PC-3 (cell line): ENCODE measurements around the gene CCDC92B. TPM values are rescaled to one million over a fixed set of nuclear protein-coding genes. Genes with fewer than 3 reads are reported as not detected.

Experiments
- ATAC-seq: fragments of 200-7000 bp; cut with Tn5 transposase; 2 replicates; pipeline ENCODE4 v1.9.1; 2020; ENCODE audit warnings: mild to moderate bottlenecking, moderate library complexity
- BruUV-seq: library from RNA; stranded (reverse); fragments of 400-500 nt; replicated peaks from 2 replicates; lab custom pipeline; 2021; lab: Mats Ljungman, UMichigan
- CTCF ChIA-PET: fragments of 300-600 bp; sonication (Branson Sonifier 250); formaldehyde crosslinking; loops from one replicate; lab custom pipeline; 2022; ENCODE audit warnings: antibody characterized with exemption; lab: Charles Lee
- POLR2A ChIA-PET: fragments of 300-600 bp; sonication (Branson Sonifier 250); formaldehyde crosslinking; loops from one replicate; lab custom pipeline; 2022; ENCODE audit warnings: antibody characterized with exemption; ENCODE audit not compliant: unreplicated experiment; lab: Charles Lee
- DNase-seq: peaks from one replicate; pipeline ENCODE4 v3.0.0-alpha.2; 2015
- H2AFZ ChIP-seq: fragments of 300-600 bp; sonication (generic); 2 replicates; pipeline ENCODE4 v1.6.0; 2016; ENCODE audit warnings: antibody characterized with exemption, low read length
- H3F3A ChIP-seq: fragments of 300-600 bp; sonication (generic); one replicate; pipeline ENCODE4 v1.6.0; 2017; ENCODE audit warnings: antibody characterized with exemption, low read length, control low read depth, mild to moderate bottlenecking; ENCODE audit not compliant: unreplicated experiment
- H3K27ac ChIP-seq: fragments of 300-600 bp; sonication (generic); 2 replicates; pipeline ENCODE4 v1.5.1; 2016; ENCODE audit warnings: mild to moderate bottlenecking, low read length
- H3K27me3 ChIP-seq: fragments of 300-600 bp; sonication (generic); 2 replicates; pipeline ENCODE4 v1.6.1; 2016; ENCODE audit warnings: low read length, mixed read lengths
- H3K36me3 ChIP-seq: fragments of 300-600 bp; sonication (generic); 2 replicates; pipeline ENCODE4 v1.6.1; 2016; ENCODE audit warnings: low read depth, mixed run types, low read length, mixed read lengths
- H3K4me1 ChIP-seq: fragments of 300-600 bp; sonication (generic); 2 replicates; pipeline ENCODE4 v1.5.1; 2016; ENCODE audit warnings: low read length; ENCODE audit not compliant: insufficient read depth
- H3K4me2 ChIP-seq: fragments of 300-600 bp; sonication (generic); 2 replicates; pipeline ENCODE4 v1.6.0; 2016; ENCODE audit warnings: low read length
- H3K4me3 ChIP-seq: fragments of 300-600 bp; sonication (generic); 2 replicates; pipeline ENCODE4 v1.5.1; 2016; ENCODE audit warnings: mild to moderate bottlenecking, low read length, mixed read lengths
- H3K79me2 ChIP-seq: fragments of 300-600 bp; sonication (generic); 2 replicates; pipeline ENCODE4 v1.6.1; 2017; ENCODE audit warnings: low read length, mixed read lengths
- H3K9ac ChIP-seq: fragments of 300-600 bp; sonication (generic); 2 replicates; pipeline ENCODE4 v1.6.0; 2016; ENCODE audit warnings: mild to moderate bottlenecking, low read length
- H3K9me2 ChIP-seq: fragments of 300-600 bp; sonication (generic); replicated peaks from 2 replicates; pipeline ENCODE4 v1.6.1; 2016; ENCODE audit warnings: mixed run types, low read length, mixed read lengths
- H3K9me3 ChIP-seq: fragments of 300-600 bp; sonication (generic); 2 replicates; pipeline ENCODE4 v1.6.1; 2016; ENCODE audit warnings: low read length, mixed read lengths
- H4K20me1 ChIP-seq: fragments of 300-600 bp; sonication (generic); 2 replicates; pipeline ENCODE4 v1.6.1; 2016; ENCODE audit warnings: low read length, mixed read lengths
- CTCF ChIP-seq: fragments of 300-600 bp; sonication (generic); conservative IDR thresholded peaks from 2 replicates; pipeline ENCODE4 v1.5.1; 2017; ENCODE audit warnings: antibody characterized with exemption, low read depth, mild to moderate bottlenecking, low read length
- EZH2 ChIP-seq: fragments of 300-600 bp; sonication (generic); IDR thresholded peaks from one replicate; pipeline ENCODE4 v1.6.1; 2017; ENCODE audit warnings: antibody characterized with exemption, mild to moderate bottlenecking, low read length; ENCODE audit not compliant: unreplicated experiment
- EZH2phosphoT487 ChIP-seq: fragments of 300-600 bp; sonication (generic); IDR thresholded peaks from 2 replicates; pipeline ENCODE4 v1.6.1; 2018; ENCODE audit warnings: mild to moderate bottlenecking, antibody characterized with exemption, low read length, borderline replicate concordance
- intact Hi-C: fragments of 100-400 bp; cut with micrococcal nuclease; formaldehyde crosslinking; loops from 2 replicates; pipeline ENCODE4 v1.9.0; 2023
- total RNA-seq: library from RNA; depleted of rRNA; stranded (reverse); fragments of >200 nt; gene quantifications from 2 replicates; pipeline ENCODE4 v1.2.3, GENCODE V29; 2014

The CCDC92B gene
- total RNA-seq, 1 experiment from 2014 or later, result not detected

- TF ChIP-seq EZH2 (no peak), EZH2phosphoT487 (no peak), CTCF (no peak)
- H2AFZ ChIP-seq, result no peak overlapping the region
- DNase-seq (no peak), ATAC-seq (no peak)
- CTCF ChIA-PET, result no interaction called here
- peaks cover 73% of the 10 kb centered on the region for H3K79me2 ChIP-seq
- H3K4me1 ChIP-seq, result peaks cover 17% of the 10 kb centered on the region
- peaks cover 6% of the 10 kb centered on the region; the same call in 1 of the 2 replicates for H3K36me3 ChIP-seq
- H4K20me1 ChIP-seq, result peaks cover 59% of the 10 kb centered on the region
- H3K9ac ChIP-seq, result no peak overlapping the region
- H3K9me3 ChIP-seq, result no peaks in the 10 kb centered on the region
- H3K9me2 ChIP-seq, result no peaks in the 10 kb centered on the region
- H3K27ac ChIP-seq, result no peak overlapping the region
- H3K4me2 ChIP-seq, result no peak overlapping the region
- intact Hi-C loops, result no loop called here
- no peaks in the 10 kb centered on the region for H3F3A ChIP-seq
- H3K4me3 ChIP-seq, result no peak overlapping the region
- no peaks in the 10 kb centered on the region for H3K27me3 ChIP-seq
- no TSS peak for BruUV-seq
- POLR2A ChIA-PET, result no interaction called here
Observed at GRCh38 chr17:2706911-2707510, 42.4 kb downstream of the CCDC92B start.

DNA sequence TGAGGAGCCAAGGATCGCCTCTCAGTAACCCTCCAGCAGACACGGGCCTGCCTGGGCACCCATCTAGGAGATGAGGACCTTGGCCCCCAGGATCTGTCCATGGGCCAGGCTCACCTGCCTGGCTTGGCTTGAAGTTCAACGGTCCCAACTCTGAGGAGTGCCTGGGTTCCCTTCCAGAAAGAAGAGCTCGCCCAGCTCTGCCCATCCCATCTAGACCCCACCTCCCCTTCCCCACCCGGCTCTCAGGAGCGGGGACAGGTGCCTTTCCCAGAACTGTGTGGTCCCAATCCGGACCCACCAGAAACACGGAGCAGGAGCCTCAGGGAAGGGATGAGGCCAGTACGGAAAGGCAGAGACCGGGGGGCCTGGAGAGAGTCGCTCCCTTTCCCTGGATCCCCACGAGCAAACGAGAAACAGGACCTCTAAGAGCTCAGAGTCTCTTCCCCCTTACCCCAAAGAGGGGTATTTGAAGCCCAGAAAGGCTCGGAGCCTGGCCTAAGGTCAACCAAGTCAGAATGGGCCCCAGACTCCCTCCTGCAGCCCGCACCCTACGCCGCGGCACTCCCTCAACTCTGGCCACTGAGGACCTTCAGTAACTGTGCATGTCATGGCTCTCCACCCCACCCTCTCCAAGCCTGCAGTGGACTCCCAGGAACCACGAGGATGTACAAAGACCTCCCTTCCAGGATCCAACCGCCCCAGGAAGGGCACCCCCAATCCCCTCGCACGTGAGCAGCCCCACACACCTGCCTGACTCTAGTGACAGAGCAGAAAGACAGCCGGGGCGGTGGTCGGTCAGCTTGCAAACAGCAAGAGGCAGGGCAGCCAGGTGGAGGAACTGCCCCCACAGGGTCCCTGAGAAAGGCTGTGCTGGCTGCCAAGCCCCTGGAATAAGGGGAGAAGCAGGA, 43.3 kb downstream of the CCDC92B start:
- ChIA-PET POLR2A (no interaction called here), CTCF (no interaction called here)
- no peak overlapping the region for H3K9ac ChIP-seq
- no peak overlapping the region for H3K4me2 ChIP-seq
- BruUV-seq, result no TSS peak
- H3K9me2 ChIP-seq, result no peaks in the 10 kb centered on the region
- intact Hi-C loops, result no loop called here
- H3K27ac ChIP-seq, result no peak overlapping the region
- H3K9me3 ChIP-seq, result no peaks in the 10 kb centered on the region
- ATAC-seq (no peak), DNase-seq (no peak)
- H3K79me2 ChIP-seq, result peaks cover 69% of the 10 kb centered on the region
- peaks cover 15% of the 10 kb centered on the region for H3K4me1 ChIP-seq
- H3K36me3 ChIP-seq, result peaks cover 7% of the 10 kb centered on the region; the same call in 1 of the 2 replicates
- H3F3A ChIP-seq, result no peaks in the 10 kb centered on the region
- TF ChIP-seq EZH2phosphoT487 (no peak), CTCF (no peak), EZH2 (no peak)
- peaks cover 59% of the 10 kb centered on the region for H4K20me1 ChIP-seq
- H3K4me3 ChIP-seq, result no peak overlapping the region
- no peaks in the 10 kb centered on the region for H3K27me3 ChIP-seq
- H2AFZ ChIP-seq, result no peak overlapping the region

DNA sequence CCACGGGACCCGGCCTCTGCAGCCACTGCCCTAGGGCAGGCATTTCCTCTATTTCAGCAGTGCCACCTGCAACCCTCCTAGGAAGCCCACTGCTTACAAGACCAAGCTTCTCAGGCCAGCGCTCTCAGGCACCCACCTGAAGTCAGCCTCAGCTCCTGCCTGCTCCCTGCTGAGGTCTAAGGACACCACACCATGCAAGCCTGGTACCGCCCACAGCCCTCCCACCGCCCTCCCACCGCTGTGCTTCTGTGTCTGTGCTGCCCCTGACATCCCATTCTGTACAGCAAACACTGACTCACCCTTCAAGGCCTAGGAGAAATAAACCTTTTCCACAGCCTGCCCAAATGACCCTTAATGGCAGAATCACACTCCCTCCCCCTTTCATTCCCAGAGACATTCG, 44.2 kb downstream of the CCDC92B start:
- peaks cover 60% of the 10 kb centered on the region for H3K79me2 ChIP-seq
- H3K4me3 ChIP-seq, result no peak overlapping the region
- peaks cover 15% of the 10 kb centered on the region for H3K4me1 ChIP-seq
- no peak overlapping the region for H2AFZ ChIP-seq
- H3K36me3 ChIP-seq, result peaks cover 7% of the 10 kb centered on the region; the same call in 1 of the 2 replicates
- H3F3A ChIP-seq, result no peaks in the 10 kb centered on the region
- CTCF ChIA-PET, result no interaction called here
- H3K9me2 ChIP-seq, result no peaks in the 10 kb centered on the region
- no peak overlapping the region for H3K4me2 ChIP-seq
- H3K9me3 ChIP-seq, result no peaks in the 10 kb centered on the region
- no peaks in the 10 kb centered on the region for H3K27me3 ChIP-seq
- intact Hi-C loops, result no loop called here
- BruUV-seq, result no TSS peak
- TF ChIP-seq CTCF (no peak), EZH2 (no peak), EZH2phosphoT487 (no peak)
- no peak overlapping the region for H3K27ac ChIP-seq
- POLR2A ChIA-PET, result no interaction called here
- DNase-seq (no peak), ATAC-seq (peak; percentile 37; the same call in 1 of the 2 replicates)
- peaks cover 56% of the 10 kb centered on the region for H4K20me1 ChIP-seq
- no peak overlapping the region for H3K9ac ChIP-seq
